K562 (cell line): ENCODE results near the gene DDIT3. TPM values are rescaled to one million over a fixed set of nuclear protein-coding genes. Genes with fewer than 3 reads are reported as not detected.

Experiments used
- BCL6 ChIP-seq: fragments of 250-450 bp; sonication (Bioruptor Pico); IDR thresholded peaks from 2 replicates; pipeline ENCODE4 v1.4.0; 2020
- BRF1 ChIP-seq: IDR thresholded peaks from 3 replicates; pipeline ENCODE4 v1.6.1; 2011; ENCODE audit warnings: borderline replicate concordance, mild to moderate bottlenecking; ENCODE audit not compliant: insufficient read length; ENCODE audit errors: extremely low read depth
- CEBPB ChIP-seq: fragments of 450-650 bp; IDR thresholded peaks from 2 replicates; pipeline ENCODE4 v1.6.1; 2016; ENCODE audit warnings: missing genetic modification characterization, missing compliant biosample characterization
- FOXA3 ChIP-seq, 2 experiments: fragments of 450-650 bp in 1 of 2; sonication (generic) in 1 of 2; formaldehyde crosslinking; IDR thresholded peaks in 1 of 2; conservative IDR thresholded peaks in 1 of 2; 2 replicates each; pipeline versions ENCODE4 v1.4.0 to v1.8.0; 2020 to 2022; ENCODE audit warnings: mild to moderate bottlenecking in 2 of 2, missing genetic modification reagents in 1 of 2
- FOXK1 ChIP-seq: sonication (generic); formaldehyde crosslinking; IDR thresholded peaks from 2 replicates; pipeline ENCODE4 v1.8.0; 2022; ENCODE audit warnings: missing genetic modification reagents, mild to moderate bottlenecking, borderline replicate concordance
- HNRNPUL1 ChIP-seq: fragments of 200-400 bp; formaldehyde crosslinking; IDR thresholded peaks from 2 replicates; pipeline ENCODE4 v1.6.1; 2017; ENCODE audit warnings: low read length
- ILK ChIP-seq: fragments of 450-650 bp; IDR thresholded peaks from 2 replicates; pipeline ENCODE4 v1.6.1; 2016; ENCODE audit warnings: missing genetic modification characterization, low read depth, mild to moderate bottlenecking, missing compliant biosample characterization, moderate library complexity, borderline replicate concordance
- KAT7 ChIP-seq: sonication (generic); formaldehyde crosslinking; IDR thresholded peaks from 2 replicates; pipeline ENCODE4 v1.8.0; 2022; ENCODE audit warnings: missing genetic modification reagents, mild to moderate bottlenecking, borderline replicate concordance
- MTA3 ChIP-seq: fragments of 450-650 bp; formaldehyde crosslinking; IDR thresholded peaks from 2 replicates; pipeline ENCODE4 v1.6.1; 2017; ENCODE audit warnings: mild to moderate bottlenecking, borderline replicate concordance
- MTF1 ChIP-seq: fragments of 250-450 bp; sonication (Bioruptor Pico); IDR thresholded peaks from 2 replicates; pipeline ENCODE4 v1.9.0; 2021; ENCODE audit warnings: moderate library complexity, mild to moderate bottlenecking, inconsistent platforms, borderline replicate concordance
- NBN ChIP-seq: fragments of 450-650 bp; IDR thresholded peaks from 2 replicates; pipeline ENCODE4 v1.6.1; 2016; ENCODE audit warnings: low read depth, mild to moderate bottlenecking
- POU5F1 ChIP-seq: fragments of 150-350 bp; IDR thresholded peaks from 2 replicates; pipeline ENCODE4 v1.6.1; 2014; ENCODE audit warnings: borderline replicate concordance, low read length, low read depth, mild to moderate bottlenecking; ENCODE audit not compliant: partially characterized antibody
- RFX5 ChIP-seq: IDR thresholded peaks from 2 replicates; pipeline ENCODE4 v1.6.1; 2011; ENCODE audit warnings: low read depth, mild to moderate bottlenecking, improper control_type of control experiment, low read length
- TBL1XR1 ChIP-seq, 2 experiments: IDR thresholded peaks; 2 replicates each; pipeline ENCODE4 v1.6.1; 2012; ENCODE audit warnings: improper control_type of control experiment in 2 of 2, low read length in 2 of 2, mild to moderate bottlenecking in 1 of 2
- TFAM ChIP-seq: fragments of 250-450 bp; sonication (Bioruptor Pico); conservative IDR thresholded peaks from 2 replicates; pipeline ENCODE4 v1.5.0; 2021; ENCODE audit warnings: mild to moderate bottlenecking, moderate library complexity
- ZFP30 ChIP-seq: fragments of 250-450 bp; sonication (Bioruptor Pico); IDR thresholded peaks from 2 replicates; pipeline ENCODE4 v1.8.0; 2022; ENCODE audit warnings: moderate library complexity, mild to moderate bottlenecking, inconsistent platforms, borderline replicate concordance
- ZNF212 ChIP-seq: fragments of 450-650 bp; formaldehyde crosslinking; IDR thresholded peaks from 2 replicates; pipeline ENCODE4 v1.4.0; 2020; ENCODE audit warnings: mild to moderate bottlenecking
- ZNF232 ChIP-seq: sonication (generic); formaldehyde crosslinking; IDR thresholded peaks from 2 replicates; pipeline ENCODE4 v1.8.0; 2022; ENCODE audit warnings: mild to moderate bottlenecking, missing genetic modification reagents
- ZNF76 ChIP-seq: fragments of 250-450 bp; sonication (Bioruptor Pico); IDR thresholded peaks from 2 replicates; pipeline ENCODE4 v1.4.0; 2020; ENCODE audit warnings: mild to moderate bottlenecking, moderate library complexity, borderline replicate concordance
- polyA plus RNA-seq, 8 experiments: library from polyadenylated mRNA; depleted of rRNA in 4 of 8; stranded (reverse) in 5 of 8; unstranded in 3 of 8; fragments of >200 nt; fragmentation: Nextera tagmentation in 2 of 8; fragmentation: Illumina TruSeq in 1 of 8; extraction: Ambion mirVana in 2 of 8; extraction: Trizol in 1 of 8; gene quantifications; 2 replicates each; pipeline versions ENCODE4 v1.2.1 to v1.2.3, GENCODE V29; 2011 to 2014; ENCODE audit warnings: inconsistent platforms in 1 of 8, missing spikeins in 1 of 8
- total RNA-seq, 7 experiments: library from RNA; depleted of rRNA in 6 of 7; stranded (reverse); fragments of >200 nt in 6 of 7; fragmentation: Illumina TruSeq in 2 of 7; extraction: Trizol in 2 of 7; gene quantifications; 2 replicates each; pipeline versions ENCODE4 v1.2.1 to v1.2.3, GENCODE V29; 2011 to 2021; ENCODE audit warnings: low replicate concordance in 1 of 7
- TF ChIP-seq, protein P1 (sequence below): fragments of 450-650 bp; formaldehyde crosslinking; IDR thresholded peaks from 2 replicates; pipeline ENCODE4 v1.4.0; 2020; ENCODE audit warnings: mild to moderate bottlenecking
- TF ChIP-seq, protein P2 (sequence below): fragments of 250-450 bp; sonication (Bioruptor Pico); IDR thresholded peaks from 2 replicates; pipeline ENCODE4 v1.8.0; 2021; ENCODE audit warnings: moderate library complexity, mild to moderate bottlenecking, inconsistent platforms
- TF ChIP-seq, protein P3 (sequence below): fragments of 250-450 bp; sonication (Bioruptor Pico); IDR thresholded peaks from 2 replicates; pipeline ENCODE4 v1.8.0; 2021; ENCODE audit warnings: borderline replicate concordance, mild to moderate bottlenecking, moderate library complexity; ENCODE audit not compliant: poor library complexity, severe bottlenecking
- TF ChIP-seq, protein P4 (sequence below): sonication (generic); formaldehyde crosslinking; IDR thresholded peaks from 2 replicates; pipeline ENCODE4 v1.8.0; 2022; ENCODE audit warnings: missing genetic modification reagents, mild to moderate bottlenecking, borderline replicate concordance

The DDIT3 gene
- total and polyA plus RNA-seq, 9 of the 15 experiments (the other 6 are each of a cell fraction or from before 2014, with no cell fraction given), result 59.1 to 272 (median 89.9) TPM

DNA sequence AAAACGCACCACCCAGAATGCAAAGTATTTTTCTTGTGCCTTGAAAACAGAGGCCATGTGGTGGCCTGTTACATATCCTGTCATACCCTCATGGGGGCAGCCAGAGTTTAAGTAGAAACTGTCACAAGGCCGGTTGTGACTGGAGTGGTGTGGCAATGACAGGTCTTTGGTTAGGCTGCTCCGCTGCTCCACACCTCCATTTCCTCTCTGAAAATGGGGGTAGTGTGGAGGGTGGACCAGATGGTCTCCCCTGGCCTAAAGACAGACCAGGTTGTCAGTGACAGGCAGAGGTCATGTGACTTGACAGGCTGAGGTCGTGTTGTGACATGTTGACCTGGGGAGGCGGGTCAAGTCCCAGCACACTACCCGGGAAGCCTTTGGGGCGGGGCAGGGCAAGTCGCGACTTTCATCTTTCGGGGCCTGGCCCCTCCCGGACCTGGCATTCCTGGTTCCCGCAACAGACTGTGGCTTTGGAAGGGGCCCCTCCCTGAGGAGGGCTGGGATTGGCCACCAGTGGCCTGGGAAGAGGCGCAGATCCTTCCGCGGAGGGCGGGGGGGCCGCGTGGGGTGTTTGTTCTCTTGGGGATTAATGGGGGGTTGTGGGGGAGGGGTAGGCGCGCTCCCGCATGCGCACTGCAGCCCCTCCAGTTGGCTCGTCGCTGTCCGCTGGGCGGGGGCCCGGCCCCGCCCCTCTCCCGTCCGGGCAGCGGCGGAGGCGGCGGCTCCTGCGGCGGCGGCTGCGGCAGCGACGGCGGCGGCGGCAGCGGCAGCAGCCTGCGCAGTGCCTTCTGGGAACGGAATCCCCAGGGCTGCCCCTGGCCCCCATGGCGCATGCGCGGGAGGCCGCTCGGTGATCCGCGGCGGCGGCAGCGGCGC is 1.9 kb upstream of the DDIT3 start, which contains the start of gene MBD6 (continued):
- TF ChIP-seq BCL6 (CRISPR knock-in tag) (0 out of 2 replicates have a peak, but pooled peaks have one; percentile 4), ZNF212 (CRISPR knock-in tag) (no peak), TBL1XR1 (IDR thresholded peaks at IDR 0.05; ENCODE audit: low read length in 2 of 2) (no peak), POU5F1 (no peak), MTA3 (peak; percentile 90), HNRNPUL1 (no peak), NBN (0 out of 2 replicates have a peak, but pooled peaks have one; percentile 66), MTF1 (CRISPR knock-in tag) (no peak), ZNF232 (CRISPR knock-in tag) (no peak), ILK (tag) (no peak), BRF1 (no peak), KAT7 (peak; percentile 64; the same call in 1 of the 2 replicates), FOXK1 (CRISPR knock-in tag) (peak; percentile 75; the same call in 1 of the 2 replicates), FOXA3 (CRISPR knock-in tag; conservative IDR thresholded peaks at IDR 0.05 in 1 of 2, IDR thresholded peaks at IDR 0.05 in 1 of 2) (peak; percentile 21 to 77; a peak in 2 of 4 replicates), TFAM (CRISPR knock-in tag) (no peak), ZNF76 (CRISPR knock-in tag) (no peak; the same call in 1 of the 2 replicates), ZFP30 (no peak), CEBPB (peak; percentile 94), RFX5 (no peak)
- TF ChIP-seq, protein P1, sequence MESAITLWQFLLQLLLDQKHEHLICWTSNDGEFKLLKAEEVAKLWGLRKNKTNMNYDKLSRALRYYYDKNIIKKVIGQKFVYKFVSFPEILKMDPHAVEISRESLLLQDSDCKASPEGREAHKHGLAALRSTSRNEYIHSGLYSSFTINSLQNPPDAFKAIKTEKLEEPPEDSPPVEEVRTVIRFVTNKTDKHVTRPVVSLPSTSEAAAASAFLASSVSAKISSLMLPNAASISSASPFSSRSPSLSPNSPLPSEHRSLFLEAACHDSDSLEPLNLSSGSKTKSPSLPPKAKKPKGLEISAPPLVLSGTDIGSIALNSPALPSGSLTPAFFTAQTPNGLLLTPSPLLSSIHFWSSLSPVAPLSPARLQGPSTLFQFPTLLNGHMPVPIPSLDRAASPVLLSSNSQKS (CRISPR knock-in tag), result no peak
- TF ChIP-seq, protein P2, sequence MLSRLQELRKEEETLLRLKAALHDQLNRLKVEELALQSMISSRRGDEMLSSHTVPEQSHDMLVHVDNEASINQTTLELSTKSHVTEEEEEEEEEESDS (CRISPR knock-in tag), result no peak
- TF ChIP-seq, protein P3, sequence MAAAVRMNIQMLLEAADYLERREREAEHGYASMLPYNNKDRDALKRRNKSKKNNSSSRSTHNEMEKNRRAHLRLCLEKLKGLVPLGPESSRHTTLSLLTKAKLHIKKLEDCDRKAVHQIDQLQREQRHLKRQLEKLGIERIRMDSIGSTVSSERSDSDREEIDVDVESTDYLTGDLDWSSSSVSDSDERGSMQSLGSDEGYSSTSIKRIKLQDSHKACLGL, result peak; percentile 66
- TF ChIP-seq, protein P4, sequence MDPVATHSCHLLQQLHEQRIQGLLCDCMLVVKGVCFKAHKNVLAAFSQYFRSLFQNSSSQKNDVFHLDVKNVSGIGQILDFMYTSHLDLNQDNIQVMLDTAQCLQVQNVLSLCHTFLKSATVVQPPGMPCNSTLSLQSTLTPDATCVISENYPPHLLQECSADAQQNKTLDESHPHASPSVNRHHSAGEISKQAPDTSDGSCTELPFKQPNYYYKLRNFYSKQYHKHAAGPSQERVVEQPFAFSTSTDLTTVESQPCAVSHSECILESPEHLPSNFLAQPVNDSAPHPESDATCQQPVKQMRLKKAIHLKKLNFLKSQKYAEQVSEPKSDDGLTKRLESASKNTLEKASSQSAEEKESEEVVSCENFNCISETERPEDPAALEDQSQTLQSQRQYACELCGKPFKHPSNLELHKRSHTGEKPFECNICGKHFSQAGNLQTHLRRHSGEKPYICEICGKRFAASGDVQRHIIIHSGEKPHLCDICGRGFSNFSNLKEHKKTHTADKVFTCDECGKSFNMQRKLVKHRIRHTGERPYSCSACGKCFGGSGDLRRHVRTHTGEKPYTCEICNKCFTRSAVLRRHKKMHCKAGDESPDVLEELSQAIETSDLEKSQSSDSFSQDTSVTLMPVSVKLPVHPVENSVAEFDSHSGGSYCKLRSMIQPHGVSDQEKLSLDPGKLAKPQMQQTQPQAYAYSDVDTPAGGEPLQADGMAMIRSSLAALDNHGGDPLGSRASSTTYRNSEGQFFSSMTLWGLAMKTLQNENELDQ (CRISPR knock-in tag), result no peak
